Liver (tissue), 3 donors: Measurements from ENCODE around the gene HCN1.

ENCODE experiments used
- EGR1 ChIP-seq, 2 donors: IDR thresholded peaks; 2 replicates each; pipeline ENCODE4 v1.6.1; 2016 to 2018; ENCODE audit warnings: antibody characterized with exemption in 2 of 2, low read depth in 2 of 2
- FOXA1 ChIP-seq: IDR thresholded peaks from 2 replicates; pipeline ENCODE4 v1.6.1; 2016; ENCODE audit warnings: antibody characterized with exemption
- HNF4A ChIP-seq, 2 donors: conservative IDR thresholded peaks; 2 replicates each; pipeline ENCODE4 v1.6.1; 2016; ENCODE audit warnings: antibody characterized with exemption in 2 of 2, mild to moderate bottlenecking in 2 of 2
- JUND ChIP-seq, 2 donors: IDR thresholded peaks; 2 replicates each; pipeline ENCODE4 v1.6.1; 2016; ENCODE audit warnings: antibody characterized with exemption in 2 of 2
- RAD21 ChIP-seq, 2 donors: IDR thresholded peaks; 2 replicates each; pipeline ENCODE4 v1.6.1; 2016; ENCODE audit warnings: antibody characterized with exemption in 2 of 2, mild to moderate bottlenecking in 2 of 2
- REST ChIP-seq: IDR thresholded peaks from 2 replicates; pipeline ENCODE4 v1.6.1; 2016; ENCODE audit warnings: antibody characterized with exemption, mild to moderate bottlenecking
- YY1 ChIP-seq: IDR thresholded peaks from 2 replicates; pipeline ENCODE4 v1.6.1; 2016; ENCODE audit warnings: antibody characterized with exemption, mild to moderate bottlenecking
- TF ChIP-seq, protein P1 (sequence below): IDR thresholded peaks from 2 replicates; pipeline ENCODE4 v1.6.1; 2016; ENCODE audit warnings: antibody characterized with exemption
- TF ChIP-seq, protein P2 (sequence below): fragments of 150-350 bp; IDR thresholded peaks from 2 replicates; pipeline ENCODE4 v1.5.1; 2017; ENCODE audit warnings: improper control_type of control experiment, low read depth, low read length; ENCODE audit not compliant: missing input control
- donor health status: healthy.
- donor health status: healthy.

- TF ChIP-seq, protein P1, sequence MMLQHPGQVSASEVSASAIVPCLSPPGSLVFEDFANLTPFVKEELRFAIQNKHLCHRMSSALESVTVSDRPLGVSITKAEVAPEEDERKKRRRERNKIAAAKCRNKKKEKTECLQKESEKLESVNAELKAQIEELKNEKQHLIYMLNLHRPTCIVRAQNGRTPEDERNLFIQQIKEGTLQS: no peak
- TF ChIP-seq, protein P2, sequence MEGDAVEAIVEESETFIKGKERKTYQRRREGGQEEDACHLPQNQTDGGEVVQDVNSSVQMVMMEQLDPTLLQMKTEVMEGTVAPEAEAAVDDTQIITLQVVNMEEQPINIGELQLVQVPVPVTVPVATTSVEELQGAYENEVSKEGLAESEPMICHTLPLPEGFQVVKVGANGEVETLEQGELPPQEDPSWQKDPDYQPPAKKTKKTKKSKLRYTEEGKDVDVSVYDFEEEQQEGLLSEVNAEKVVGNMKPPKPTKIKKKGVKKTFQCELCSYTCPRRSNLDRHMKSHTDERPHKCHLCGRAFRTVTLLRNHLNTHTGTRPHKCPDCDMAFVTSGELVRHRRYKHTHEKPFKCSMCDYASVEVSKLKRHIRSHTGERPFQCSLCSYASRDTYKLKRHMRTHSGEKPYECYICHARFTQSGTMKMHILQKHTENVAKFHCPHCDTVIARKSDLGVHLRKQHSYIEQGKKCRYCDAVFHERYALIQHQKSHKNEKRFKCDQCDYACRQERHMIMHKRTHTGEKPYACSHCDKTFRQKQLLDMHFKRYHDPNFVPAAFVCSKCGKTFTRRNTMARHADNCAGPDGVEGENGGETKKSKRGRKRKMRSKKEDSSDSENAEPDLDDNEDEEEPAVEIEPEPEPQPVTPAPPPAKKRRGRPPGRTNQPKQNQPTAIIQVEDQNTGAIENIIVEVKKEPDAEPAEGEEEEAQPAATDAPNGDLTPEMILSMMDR: no peak
- no peak for TF ChIP-seq HNF4A (conservative IDR thresholded peaks at IDR 0.05)
- TF ChIP-seq REST: no peak
- no peak for TF ChIP-seq YY1
- TF ChIP-seq RAD21 (IDR thresholded peaks at IDR 0.05): no peak
- TF ChIP-seq FOXA1: no peak
- no peak for TF ChIP-seq EGR1 (IDR thresholded peaks at IDR 0.05; ENCODE audit: low read depth in 2 of 2)
- no peak for TF ChIP-seq JUND (IDR thresholded peaks at IDR 0.05)
Measured at GRCh38 chr5:45402804-45403455, 293.2 kb downstream of the HCN1 start.
